HCT116 (cell line): ENCODE measurements around the gene ACRBP. TPM values are rescaled to one million over a fixed set of nuclear protein-coding genes. Genes with fewer than 3 reads are reported as not detected.

Experiments used
- ATAC-seq: fragments of 200-7000 bp; cut with Tn5 transposase; 2 replicates; pipeline ENCODE4 v1.9.1; 2020; ENCODE audit warnings: mild to moderate bottlenecking, moderate library complexity
- BruUV-seq: library from RNA; stranded (reverse); fragments of 400-500 nt; replicated peaks from 2 replicates; lab custom pipeline; 2021; lab: Mats Ljungman, UMichigan
- CTCF ChIA-PET: fragments of 300-600 bp; sonication (Branson Sonifier 250); formaldehyde crosslinking; loops from one replicate; lab custom pipeline; 2021; ENCODE audit warnings: antibody characterized with exemption; lab: Charles Lee
- POLR2A ChIA-PET: fragments of 300-600, 350-600 bp; sonication (Branson Sonifier 250); formaldehyde crosslinking; loops from one replicate; lab custom pipeline; 2021; ENCODE audit warnings: antibody characterized with exemption; lab: Charles Lee
- RAD21 ChIA-PET, 2 experiments: fragments of 300-600 bp; sonication (Branson Sonifier 250); formaldehyde crosslinking; loops; one replicate each; lab custom pipeline; 2023; ENCODE audit warnings: low total read pairs in 2 of 2; ENCODE audit not compliant: uncharacterized antibody in 2 of 2, unreplicated experiment in 2 of 2, low non-redundant PET in 1 of 2; lab: Charles Lee
- DNase-seq: peaks from one replicate; pipeline ENCODE4 v3.0.0-alpha.2; 2010; ENCODE audit warnings: low read depth, low spot score
- H2AFZ ChIP-seq: fragments of 200-600 bp; shearing (Covaris generic), sonication (generic); 2 replicates; pipeline ENCODE4 v1.6.1; 2017; ENCODE audit warnings: low read depth, mixed run types, mixed read lengths, antibody characterized with exemption, low read length; ENCODE audit not compliant: poor library complexity, severe bottlenecking
- H3K27ac ChIP-seq: 2 replicates; pipeline ENCODE4 v1.5.1; 2012; ENCODE audit warnings: low read depth, low read length
- H3K27me3 ChIP-seq: fragments of 200-600 bp; sonication (generic); 2 replicates; pipeline ENCODE4 v1.6.1; 2016; ENCODE audit warnings: mixed run types, low read length, mixed read lengths; ENCODE audit not compliant: insufficient read depth
- H3K36me3 ChIP-seq, 2 experiments: fragments of 200-500 bp in 1 of 2; fragments of 200-600 bp in 1 of 2; sonication (Bioruptor generic) in 1 of 2; sonication (generic) in 1 of 2; 2 replicates each; pipeline versions ENCODE4 v1.5.1 to v1.6.1; 2014 to 2016; ENCODE audit warnings: low read length in 2 of 2, inconsistent platforms in 1 of 2, mixed read lengths in 1 of 2, mixed run types in 1 of 2; ENCODE audit not compliant: insufficient read depth in 2 of 2, control insufficient read depth in 1 of 2
- H3K4me1 ChIP-seq, 2 experiments: fragments of 200-600 bp in 1 of 2; sonication (generic) in 1 of 2; 2 replicates each; pipeline versions ENCODE4 v1.5.1 to v1.6.1; 2012 to 2017; ENCODE audit warnings: low read length in 2 of 2, inconsistent platforms in 1 of 2, mild to moderate bottlenecking in 1 of 2, mixed read lengths in 1 of 2, mixed run types in 1 of 2, moderate library complexity in 1 of 2; ENCODE audit not compliant: insufficient read depth in 2 of 2, control insufficient read depth in 1 of 2
- H3K4me2 ChIP-seq: fragments of 200-600 bp; sonication (generic); 2 replicates; pipeline ENCODE4 v1.6.1; 2017; ENCODE audit warnings: mixed run types, low read length, mixed read lengths
- H3K4me3 ChIP-seq, 2 experiments: fragments of 200-600 bp in 1 of 2; sonication (generic) in 1 of 2; replicated peaks in 1 of 2; 2 replicates each; pipeline ENCODE4 v1.5.1; 2011 to 2016; ENCODE audit warnings: low read length in 2 of 2, control low read depth in 1 of 2, low read depth in 1 of 2, mild to moderate bottlenecking in 1 of 2, mixed read lengths in 1 of 2, mixed run types in 1 of 2
- H3K79me2 ChIP-seq: fragments of 200-600 bp; sonication (generic); 2 replicates; pipeline ENCODE4 v1.6.1; 2017; ENCODE audit warnings: mild to moderate bottlenecking, mixed run types, low read length, moderate library complexity, mixed read lengths; ENCODE audit not compliant: insufficient read depth
- H3K9ac ChIP-seq: fragments of 200-600 bp; sonication (generic); 2 replicates; pipeline ENCODE4 v1.6.1; 2016; ENCODE audit warnings: low read length, mixed read lengths
- H3K9me2 ChIP-seq: fragments of 200-600 bp; sonication (generic), shearing (Covaris generic); 2 replicates; pipeline ENCODE4 v1.6.1; 2017; ENCODE audit warnings: mixed run types, mild to moderate bottlenecking, moderate library complexity; ENCODE audit not compliant: insufficient read depth
- H3K9me3 ChIP-seq, 2 experiments: fragments of 200-500 bp in 1 of 2; fragments of 200-600 bp in 1 of 2; sonication (Bioruptor generic) in 1 of 2; sonication (generic) in 1 of 2; 2 replicates each; pipeline ENCODE4 v1.6.1; 2014 to 2017; ENCODE audit warnings: low read length in 2 of 2, mixed read lengths in 2 of 2, inconsistent platforms in 1 of 2, low read depth in 1 of 2, mild to moderate bottlenecking in 1 of 2, mixed run types in 1 of 2, moderate library complexity in 1 of 2; ENCODE audit not compliant: control insufficient read depth in 1 of 2, insufficient read depth in 1 of 2
- H4K20me1 ChIP-seq: fragments of 200-600 bp; sonication (generic), shearing (Covaris generic); 2 replicates; pipeline ENCODE4 v1.6.1; 2017; ENCODE audit warnings: mixed run types, mild to moderate bottlenecking, moderate library complexity; ENCODE audit not compliant: insufficient read depth
- EZH2phosphoT487 ChIP-seq: fragments of 200-600 bp; IDR thresholded peaks from 2 replicates; pipeline ENCODE4 v1.6.1; 2018; ENCODE audit warnings: antibody characterized with exemption, borderline replicate concordance
- POLR2A ChIP-seq: IDR thresholded peaks from 2 replicates; pipeline ENCODE4 v1.7.0; 2011; ENCODE audit warnings: borderline replicate concordance; ENCODE audit not compliant: insufficient read depth, insufficient read length; ENCODE audit errors: extremely low read depth
- SRF ChIP-seq: IDR thresholded peaks from 2 replicates; pipeline ENCODE4 v1.6.1; 2012; ENCODE audit warnings: low read depth
- YY1 ChIP-seq: IDR thresholded peaks from 2 replicates; pipeline ENCODE4 v1.6.1; 2011; ENCODE audit warnings: low read length, low read depth, moderate library complexity, mild to moderate bottlenecking; ENCODE audit not compliant: insufficient replicate concordance; ENCODE audit errors: extremely low read depth
- ZFX ChIP-seq: fragments of 450-650 bp; IDR thresholded peaks from 2 replicates; pipeline ENCODE4 v1.6.1; 2017
- ZNF274 ChIP-seq: fragments of 200-500 bp; sonication (Bioruptor generic); IDR thresholded peaks from 2 replicates; pipeline ENCODE4 v1.6.1; 2014; ENCODE audit warnings: mild to moderate bottlenecking, low read depth, low read length, inconsistent platforms
- intact Hi-C: fragments of 100-400 bp; cut with micrococcal nuclease; formaldehyde crosslinking; loops from 2 replicates; pipeline ENCODE4 v1.10.0; 2022
- total RNA-seq: library from RNA; stranded (reverse); gene quantifications from one replicate; pipeline ENCODE4 v1.2.1, GENCODE V29; 2021; ENCODE audit not compliant: unreplicated experiment
- TF ChIP-seq, protein P1 (sequence below): IDR thresholded peaks from 2 replicates; pipeline ENCODE4 v1.6.1; 2012

The ACRBP gene
- total RNA-seq, 1 experiment from 2014 or later: 1.0 TPM

DNA sequence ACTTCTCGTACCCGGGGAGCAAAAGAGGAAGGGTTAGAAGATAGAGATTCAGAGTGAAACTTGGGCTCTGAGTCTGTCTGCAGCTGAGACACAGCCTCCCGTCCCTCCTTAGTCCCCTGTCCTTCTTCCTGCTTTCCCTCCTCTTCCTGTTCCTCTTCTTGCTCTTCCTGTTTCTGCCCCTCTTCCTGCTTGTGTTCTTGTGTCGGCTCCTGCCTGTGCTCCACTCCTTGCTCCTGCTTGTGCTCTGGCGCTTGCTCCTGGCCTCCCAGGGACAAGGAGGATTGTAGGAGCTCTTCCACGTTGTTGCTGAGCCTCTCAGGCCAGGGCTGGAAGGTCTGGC lies 3.0 kb downstream of the ACRBP start:
- H3K4me3 ChIP-seq: no peak overlapping the region
- TF ChIP-seq, protein P1, sequence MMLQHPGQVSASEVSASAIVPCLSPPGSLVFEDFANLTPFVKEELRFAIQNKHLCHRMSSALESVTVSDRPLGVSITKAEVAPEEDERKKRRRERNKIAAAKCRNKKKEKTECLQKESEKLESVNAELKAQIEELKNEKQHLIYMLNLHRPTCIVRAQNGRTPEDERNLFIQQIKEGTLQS: no peak
- TF ChIP-seq ZFX (no peak), YY1 (no peak), SRF (no peak), ZNF274 (peak; percentile 20; the same call in 1 of the 2 replicates), EZH2phosphoT487 (no peak), POLR2A (no peak)
- TF ChIP-seq, all 23 proteins: peak for 1
- H3K9me2 ChIP-seq: no peaks in the 10 kb centered on the region
- no peak for DNase-seq
- H3K9me3 ChIP-seq: peaks cover 0 to 10% of the 10 kb centered on the region in 2 experiments; a peak in 1 of 4 replicates
- H3K9ac ChIP-seq: no peak overlapping the region
- H2AFZ ChIP-seq: no peak overlapping the region
- ChIA-PET CTCF (no interaction called here), RAD21 (no interaction called here), POLR2A (no interaction called here)
- no TSS peak for BruUV-seq
- no peak overlapping the region for H3K4me2 ChIP-seq
- intact Hi-C loops: no loop called here
- no peaks in the 10 kb centered on the region for H3K79me2 ChIP-seq
- no peaks in the 10 kb centered on the region for H3K36me3 ChIP-seq
- peaks cover 6% of the 10 kb centered on the region; the same call in 1 of the 2 replicates for H3K27me3 ChIP-seq
- no peaks in the 10 kb centered on the region for H4K20me1 ChIP-seq
- no peak overlapping the region for H3K27ac ChIP-seq
- H3K4me1 ChIP-seq: no peaks in the 10 kb centered on the region
- no peak for ATAC-seq

DNA sequence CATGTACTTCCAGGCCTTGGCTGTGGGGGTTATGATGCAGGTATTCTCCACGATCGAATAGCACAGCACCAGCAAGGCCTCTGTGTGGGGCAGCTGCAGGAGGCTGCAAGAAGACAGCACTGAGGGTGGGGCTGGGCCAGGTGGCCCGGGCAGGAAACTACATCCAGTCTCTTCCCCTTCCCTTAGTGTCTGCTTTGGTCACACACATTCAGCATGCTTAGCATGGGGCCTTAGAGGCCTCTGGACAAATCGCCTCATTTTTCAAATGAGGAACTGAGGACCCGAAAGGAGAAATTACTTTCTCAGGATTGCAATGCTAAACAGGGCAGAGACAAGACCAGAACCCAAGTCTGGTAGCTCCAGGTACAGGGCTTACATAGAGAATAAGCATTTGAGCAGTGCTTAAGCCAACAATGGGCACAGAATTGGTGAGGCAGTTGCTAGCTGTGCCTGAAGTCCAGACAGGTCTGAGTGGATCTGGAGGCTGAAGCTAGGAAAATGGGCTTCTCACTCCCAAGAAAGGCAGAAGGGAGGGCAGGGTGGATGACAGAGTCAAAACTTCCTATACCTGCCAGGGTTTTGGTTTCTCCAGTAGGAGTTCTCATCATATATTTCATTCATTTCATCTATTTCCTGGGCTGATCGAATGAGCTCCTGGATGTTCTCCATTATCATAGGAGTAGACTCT lies 3.5 kb downstream of the ACRBP start:
- TF ChIP-seq EZH2phosphoT487 (no peak), ZNF274 (peak; percentile 41)
- Histone ChIP-seq H2AFZ (no peak overlapping the region), H3K4me3 (no peak overlapping the region), H3K4me2 (no peak overlapping the region), H4K20me1 (no peaks in the 10 kb centered on the region), H3K9me2 (no peaks in the 10 kb centered on the region), H3K36me3 (no peaks in the 10 kb centered on the region), H3K9me3 (peaks cover 0 to 10% of the 10 kb centered on the region in 2 experiments; a peak in 1 of 4 replicates), H3K27ac (no peak overlapping the region), H3K4me1 (no peaks in the 10 kb centered on the region), H3K79me2 (no peaks in the 10 kb centered on the region), H3K9ac (no peak overlapping the region), H3K27me3 (peaks cover 6% of the 10 kb centered on the region; the same call in 1 of the 2 replicates)
- DNase-seq (no peak), ATAC-seq (no peak)
- ChIA-PET RAD21 (no interaction called here), CTCF (no interaction called here), POLR2A (no interaction called here)
- intact Hi-C loops: no loop called here
- BruUV-seq: no TSS peak
